Stimulated activated CD4-positive, alpha-beta T cell treated with anti-CD3 and anti-CD28 coated beads, TNF-alpha, amount 100 ng/mL, for 24 hours (primary cell): ENCODE data around the gene ZMAT2.
"Not testable (repeated sequence)": the region's sequence is repeated elsewhere in the genome, so short reads cannot be mapped to it uniquely, and the experiment has no call there.

ENCODE experiments used
- DNase-seq, 3 experiments: peaks; one replicate each; pipeline ENCODE4 v3.0.0-alpha.2; 2020; ENCODE audit warnings: low read depth in 3 of 3

Gene ZMAT2, protein sequence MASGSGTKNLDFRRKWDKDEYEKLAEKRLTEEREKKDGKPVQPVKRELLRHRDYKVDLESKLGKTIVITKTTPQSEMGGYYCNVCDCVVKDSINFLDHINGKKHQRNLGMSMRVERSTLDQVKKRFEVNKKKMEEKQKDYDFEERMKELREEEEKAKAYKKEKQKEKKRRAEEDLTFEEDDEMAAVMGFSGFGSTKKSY

GRCh38 chr5:140700177-140701144 lies at the start of gene ZMAT2:
Gene ZMAT2, plus strand, starts transcription at chr5:140700447. Its CDS starts 14 bp downstream, at chr5:140700461.
- peak; percentile 81 to 90 (median 90) for DNase-seq

- DNase-seq, result no peak
Measured at GRCh38 chr5:140658870-140659269, 41.4 kb upstream of the ZMAT2 start.

DNA sequence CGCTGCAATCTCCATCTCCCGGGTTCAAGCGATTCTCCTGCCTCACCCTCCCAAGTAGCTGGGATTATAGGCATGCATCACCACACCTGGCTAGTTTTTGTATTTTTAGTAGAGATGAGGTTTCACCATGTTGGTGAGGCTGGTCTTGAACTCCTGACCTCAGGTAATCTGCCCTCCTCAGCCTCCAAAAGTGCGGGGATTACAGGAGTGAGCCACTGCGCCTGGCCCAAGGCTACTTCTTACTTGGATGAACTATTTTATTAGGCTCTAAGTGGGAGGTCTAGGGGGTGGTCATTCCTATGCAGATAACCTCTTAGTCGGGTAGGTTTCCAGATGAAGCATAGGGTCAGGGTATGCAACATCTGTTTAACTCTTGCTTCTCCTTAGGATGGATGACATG lies 39.9 kb upstream of the ZMAT2 start:
- not testable (repeated sequence) for DNase-seq

DNA sequence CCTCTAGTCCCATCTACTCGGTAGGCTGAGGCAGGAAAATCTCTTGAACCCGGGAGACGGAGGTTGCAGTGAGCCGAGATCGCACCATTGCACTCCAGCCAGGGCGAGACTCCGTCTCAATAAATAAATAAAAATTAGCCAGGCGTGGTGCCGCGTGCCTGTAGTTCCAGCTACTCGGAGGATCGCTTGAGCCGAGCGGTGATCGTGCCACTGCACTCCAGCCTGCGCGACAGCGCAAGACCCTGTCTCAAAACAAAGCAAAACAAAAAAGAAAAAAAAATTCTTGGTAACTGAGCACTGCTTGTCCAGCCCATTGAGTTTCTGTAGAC lies 36.3 kb upstream of the ZMAT2 start:
- no peak for DNase-seq

GRCh38 chr5:140664359-140665119 lies 35.7 kb upstream of the ZMAT2 start, which contains the start of gene WDR55:
Gene WDR55, plus strand, starts transcription at chr5:140664904. Its CDS starts 9 bp downstream, at chr5:140664913.
- peak; percentile 90 to 97 (median 90) for DNase-seq

GRCh38 chr5:140671035-140671434 lies 29.2 kb upstream of the ZMAT2 start:
- DNase-seq, result not testable (repeated sequence)

- no peak for DNase-seq
Measured at GRCh38 chr5:140671472-140672125, 28.6 kb upstream of the ZMAT2 start.

DNA sequence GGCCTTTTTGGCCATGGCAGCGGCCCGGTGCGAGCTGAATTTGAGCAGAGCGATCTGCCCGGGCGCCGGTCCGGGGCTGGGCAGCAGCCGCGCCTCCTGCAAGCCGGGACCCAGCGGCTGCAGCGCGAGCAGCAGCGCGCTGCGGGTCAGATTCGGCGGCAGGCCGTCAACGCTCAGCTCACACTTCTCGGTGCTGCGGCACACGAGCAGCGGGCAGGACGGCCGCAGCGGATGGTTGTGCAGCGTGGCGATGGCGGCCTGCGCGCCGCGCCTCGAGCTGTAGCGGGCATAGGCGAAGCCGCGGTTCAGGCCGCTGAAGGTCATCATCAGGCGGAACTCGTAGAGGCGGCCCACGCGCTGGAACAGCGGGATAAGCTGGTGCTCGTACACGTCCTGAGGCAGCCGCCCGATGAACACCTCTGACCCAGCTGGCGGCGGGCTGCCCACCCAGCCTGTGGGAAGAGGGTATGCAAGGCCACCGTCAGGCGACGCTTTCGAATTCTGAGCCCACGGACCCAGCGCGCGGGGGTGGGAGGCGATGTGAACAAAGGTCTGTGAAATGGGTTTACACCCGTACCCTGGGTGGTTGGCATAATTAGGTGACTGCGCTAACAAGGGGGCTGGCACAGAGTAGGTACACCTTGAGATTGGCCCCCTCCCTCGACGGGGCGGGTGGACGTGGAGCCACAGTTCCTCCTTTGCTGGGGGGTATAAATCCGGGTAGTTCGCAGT lies 27.6 kb upstream of the ZMAT2 start:
- DNase-seq, result no peak

DNA sequence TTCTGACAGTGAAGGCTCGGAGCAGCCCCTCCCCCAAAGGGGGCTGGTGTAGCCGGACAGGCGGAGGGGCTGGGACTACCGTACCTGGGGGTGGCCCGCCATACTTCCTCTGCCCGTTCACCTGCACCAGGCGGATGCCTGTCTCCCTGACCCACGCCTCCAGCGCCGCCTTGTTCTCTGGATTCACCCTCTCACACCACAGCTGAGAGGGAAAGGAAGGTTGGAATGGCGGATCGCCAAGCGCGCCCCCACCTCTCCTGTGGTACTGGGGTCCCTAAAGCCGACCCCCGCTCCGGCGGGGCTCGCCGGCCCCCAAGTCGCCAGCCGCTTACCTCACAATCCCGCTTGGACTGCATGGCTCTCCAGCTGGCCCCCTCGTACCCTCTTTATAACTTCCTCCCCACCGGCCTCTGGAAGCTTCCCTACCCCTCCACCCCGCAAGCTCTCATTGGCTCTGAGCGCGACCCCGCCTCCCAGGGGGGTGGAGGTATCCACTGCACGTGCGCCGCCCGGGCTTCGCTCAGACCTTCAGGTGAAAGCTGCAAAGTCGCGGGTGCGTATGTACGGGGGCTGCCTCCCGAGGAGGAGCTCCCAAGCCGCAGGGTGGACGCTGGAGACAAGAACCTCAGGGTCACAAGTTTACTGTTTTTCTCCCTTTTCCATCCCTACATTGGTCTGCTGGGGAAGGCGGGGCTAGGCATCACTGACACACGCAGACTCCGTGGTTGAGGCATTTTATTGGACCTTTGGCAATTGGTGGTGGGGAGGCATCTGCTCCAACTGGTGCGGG lies 26.9 kb upstream of the ZMAT2 start, which contains the start of gene DND1:
Gene DND1 (minus strand): TSS at position 390 of the 790 bp plus-strand sequence. CDS start 34 bp downstream, at position 356.
- no peak for DNase-seq

GRCh38 chr5:140674211-140674610 lies 26.0 kb upstream of the ZMAT2 start:
- no peak for DNase-seq

DNA sequence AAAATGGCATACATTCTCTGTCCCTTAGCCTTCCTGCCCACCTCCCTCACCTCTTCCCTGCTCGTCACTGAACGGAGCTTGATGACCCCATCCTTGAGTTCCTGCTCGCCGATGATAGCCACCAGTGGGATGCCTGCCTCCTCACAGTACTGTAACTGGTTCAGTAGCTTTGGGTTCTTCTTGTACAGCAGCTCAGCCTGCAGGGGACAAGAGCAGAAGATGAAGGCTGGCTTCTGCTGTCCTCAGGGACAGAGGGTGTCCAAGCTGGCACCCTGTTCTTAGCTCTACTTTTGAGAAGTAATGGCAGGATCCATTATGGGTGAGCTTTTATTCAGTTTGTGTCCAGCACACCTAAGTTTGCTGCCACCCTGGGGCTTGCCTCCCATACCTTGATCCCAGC lies 25.6 kb upstream of the ZMAT2 start:
- DNase-seq, result no peak

DNA sequence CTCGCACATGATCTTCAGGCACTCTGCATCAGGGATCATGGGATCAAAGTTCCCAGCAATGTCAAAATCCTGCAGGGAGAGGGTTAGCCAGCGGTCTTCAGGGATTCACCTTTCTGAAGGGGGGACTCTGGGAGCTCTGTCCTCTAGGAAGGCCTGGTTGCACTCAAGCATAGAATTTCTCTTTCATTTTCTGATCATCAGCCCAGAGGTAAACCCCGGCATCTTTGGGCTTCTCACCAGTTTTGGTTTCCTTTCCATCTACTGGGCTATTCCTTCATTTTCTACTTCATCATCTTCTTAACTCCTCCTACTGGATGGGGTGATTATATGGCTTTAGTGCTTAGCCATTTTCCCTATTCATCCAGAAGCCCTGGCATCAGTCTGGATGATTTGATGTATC lies 22.3 kb upstream of the ZMAT2 start:
- no peak for DNase-seq

- DNase-seq, result no peak
Measured at GRCh38 chr5:140678993-140679392, 21.3 kb upstream of the ZMAT2 start.

- DNase-seq, result no peak
Measured at GRCh38 chr5:140690376-140690932, 9.8 kb upstream of the ZMAT2 start.

GRCh38 chr5:140690941-140691924 lies 9.0 kb upstream of the ZMAT2 start, which contains the start of the genes HARS1 and HARS2:
Gene HARS1, minus strand, starts transcription at chr5:140691370. Its CDS starts 66 bp downstream, at chr5:140691304.
Gene HARS2, plus strand, starts transcription at chr5:140691455. Its CDS starts 194 bp downstream, at chr5:140691649.
- DNase-seq, result peak; percentile 74 to 84 (median 78)

DNA sequence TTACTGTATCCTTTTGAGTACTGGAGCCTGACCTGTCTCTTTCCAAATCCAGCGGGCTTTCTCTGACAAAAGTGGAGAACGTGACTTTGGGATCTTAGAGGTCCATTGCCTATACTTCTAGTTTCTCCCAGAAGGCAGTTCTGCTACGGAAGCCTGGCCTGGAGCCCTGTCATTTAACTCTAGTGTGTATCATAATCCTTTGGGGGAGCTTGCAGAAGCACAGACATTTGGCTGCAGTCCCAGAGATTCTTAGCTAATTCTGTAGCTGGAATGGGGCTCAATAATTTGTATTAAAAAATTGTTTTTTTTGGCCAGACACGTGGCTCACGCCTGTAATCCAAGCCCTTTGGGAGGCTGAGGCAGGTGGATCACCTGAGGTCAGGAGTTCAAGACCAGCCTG lies 6.0 kb upstream of the ZMAT2 start:
- DNase-seq, result no peak

DNA sequence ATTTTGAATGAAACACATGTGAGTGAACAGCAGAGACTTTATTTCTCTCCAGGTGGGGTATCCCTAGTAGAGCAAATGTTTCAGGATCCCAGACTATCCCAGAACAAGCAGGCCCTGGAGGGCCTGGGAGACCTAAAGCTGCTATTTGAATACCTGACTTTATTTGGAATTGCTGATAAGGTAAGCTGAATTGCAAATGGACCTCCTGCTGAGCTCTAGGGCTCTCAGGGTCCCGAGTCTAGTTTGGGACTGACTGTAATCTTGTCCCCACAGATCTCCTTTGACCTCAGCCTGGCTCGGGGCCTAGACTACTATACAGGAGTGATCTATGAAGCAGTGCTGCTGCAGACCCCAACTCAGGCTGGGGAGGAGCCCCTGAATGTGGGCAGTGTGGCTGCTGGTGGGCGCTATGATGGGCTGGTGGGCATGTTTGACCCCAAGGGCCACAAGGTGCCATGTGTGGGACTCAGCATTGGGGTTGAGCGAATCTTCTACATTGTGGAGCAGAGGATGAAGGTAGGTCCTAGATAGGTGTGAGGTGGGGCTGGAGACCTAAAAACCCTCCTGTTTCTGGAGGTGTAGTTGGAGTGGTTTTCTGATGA lies 3.3 kb upstream of the ZMAT2 start:
- DNase-seq, result no peak

DNA sequence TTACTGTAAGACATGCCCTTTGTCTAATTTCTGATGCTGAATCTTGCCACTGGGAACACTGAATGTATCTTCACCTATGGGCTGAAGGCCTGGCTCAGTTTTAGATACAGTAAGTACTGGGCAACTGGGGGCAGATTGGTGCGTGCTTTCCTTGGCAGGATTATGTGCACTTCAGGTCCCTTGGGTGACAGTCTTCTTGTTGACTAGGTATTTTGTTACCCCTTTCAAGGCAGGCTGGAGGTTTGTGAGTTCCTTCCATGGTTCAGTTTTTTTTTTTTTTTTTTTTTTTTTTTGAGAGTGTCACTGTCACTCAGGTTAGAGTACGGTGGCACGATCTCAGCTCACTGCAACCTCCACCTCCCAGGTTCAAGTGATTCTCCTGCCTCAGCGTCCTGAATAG lies 7.6 kb downstream of the ZMAT2 start:
- no peak for DNase-seq
